PC-3 (cell line): ENCODE results near the gene HMCN1. TPM values are rescaled to one million over a fixed set of nuclear protein-coding genes. Genes with fewer than 3 reads are reported as not detected.
A peak's percentile ranks its signal among the peaks of the same experiment; 100 is the strongest.

Experiments used
- ATAC-seq: fragments of 200-7000 bp; cut with Tn5 transposase; 2 replicates; pipeline ENCODE4 v1.9.1; 2020; ENCODE audit warnings: mild to moderate bottlenecking, moderate library complexity
- BruUV-seq: library from RNA; stranded (reverse); fragments of 400-500 nt; replicated peaks from 2 replicates; lab custom pipeline; 2021; lab: Mats Ljungman, UMichigan
- CTCF ChIA-PET: fragments of 300-600 bp; sonication (Branson Sonifier 250); formaldehyde crosslinking; loops from one replicate; lab custom pipeline; 2022; ENCODE audit warnings: antibody characterized with exemption; lab: Charles Lee
- POLR2A ChIA-PET: fragments of 300-600 bp; sonication (Branson Sonifier 250); formaldehyde crosslinking; loops from one replicate; lab custom pipeline; 2022; ENCODE audit warnings: antibody characterized with exemption; ENCODE audit not compliant: unreplicated experiment; lab: Charles Lee
- DNase-seq: peaks from one replicate; pipeline ENCODE4 v3.0.0-alpha.2; 2015
- H2AFZ ChIP-seq: fragments of 300-600 bp; sonication (generic); 2 replicates; pipeline ENCODE4 v1.6.0; 2016; ENCODE audit warnings: antibody characterized with exemption, low read length
- H3F3A ChIP-seq: fragments of 300-600 bp; sonication (generic); one replicate; pipeline ENCODE4 v1.6.0; 2017; ENCODE audit warnings: antibody characterized with exemption, low read length, control low read depth, mild to moderate bottlenecking; ENCODE audit not compliant: unreplicated experiment
- H3K27ac ChIP-seq: fragments of 300-600 bp; sonication (generic); 2 replicates; pipeline ENCODE4 v1.5.1; 2016; ENCODE audit warnings: mild to moderate bottlenecking, low read length
- H3K27me3 ChIP-seq: fragments of 300-600 bp; sonication (generic); 2 replicates; pipeline ENCODE4 v1.6.1; 2016; ENCODE audit warnings: low read length, mixed read lengths
- H3K36me3 ChIP-seq: fragments of 300-600 bp; sonication (generic); 2 replicates; pipeline ENCODE4 v1.6.1; 2016; ENCODE audit warnings: low read depth, mixed run types, low read length, mixed read lengths
- H3K4me1 ChIP-seq: fragments of 300-600 bp; sonication (generic); 2 replicates; pipeline ENCODE4 v1.5.1; 2016; ENCODE audit warnings: low read length; ENCODE audit not compliant: insufficient read depth
- H3K4me2 ChIP-seq: fragments of 300-600 bp; sonication (generic); 2 replicates; pipeline ENCODE4 v1.6.0; 2016; ENCODE audit warnings: low read length
- H3K4me3 ChIP-seq: fragments of 300-600 bp; sonication (generic); 2 replicates; pipeline ENCODE4 v1.5.1; 2016; ENCODE audit warnings: mild to moderate bottlenecking, low read length, mixed read lengths
- H3K79me2 ChIP-seq: fragments of 300-600 bp; sonication (generic); 2 replicates; pipeline ENCODE4 v1.6.1; 2017; ENCODE audit warnings: low read length, mixed read lengths
- H3K9ac ChIP-seq: fragments of 300-600 bp; sonication (generic); 2 replicates; pipeline ENCODE4 v1.6.0; 2016; ENCODE audit warnings: mild to moderate bottlenecking, low read length
- H3K9me2 ChIP-seq: fragments of 300-600 bp; sonication (generic); replicated peaks from 2 replicates; pipeline ENCODE4 v1.6.1; 2016; ENCODE audit warnings: mixed run types, low read length, mixed read lengths
- H3K9me3 ChIP-seq: fragments of 300-600 bp; sonication (generic); 2 replicates; pipeline ENCODE4 v1.6.1; 2016; ENCODE audit warnings: low read length, mixed read lengths
- H4K20me1 ChIP-seq: fragments of 300-600 bp; sonication (generic); 2 replicates; pipeline ENCODE4 v1.6.1; 2016; ENCODE audit warnings: low read length, mixed read lengths
- CTCF ChIP-seq: fragments of 300-600 bp; sonication (generic); conservative IDR thresholded peaks from 2 replicates; pipeline ENCODE4 v1.5.1; 2017; ENCODE audit warnings: antibody characterized with exemption, low read depth, mild to moderate bottlenecking, low read length
- EZH2 ChIP-seq: fragments of 300-600 bp; sonication (generic); IDR thresholded peaks from one replicate; pipeline ENCODE4 v1.6.1; 2017; ENCODE audit warnings: antibody characterized with exemption, mild to moderate bottlenecking, low read length; ENCODE audit not compliant: unreplicated experiment
- EZH2phosphoT487 ChIP-seq: fragments of 300-600 bp; sonication (generic); IDR thresholded peaks from 2 replicates; pipeline ENCODE4 v1.6.1; 2018; ENCODE audit warnings: mild to moderate bottlenecking, antibody characterized with exemption, low read length, borderline replicate concordance
- intact Hi-C: fragments of 100-400 bp; cut with micrococcal nuclease; formaldehyde crosslinking; loops from 2 replicates; pipeline ENCODE4 v1.9.0; 2023
- total RNA-seq: library from RNA; depleted of rRNA; stranded (reverse); fragments of >200 nt; gene quantifications from 2 replicates; pipeline ENCODE4 v1.2.3, GENCODE V29; 2014

Gene HMCN1
- total RNA-seq, 1 experiment from 2014 or later: 0.66 TPM

GRCh38 chr1:185894791-185895190 lies 160.6 kb downstream of the HMCN1 start:
- Histone ChIP-seq H3K4me2 (no peak overlapping the region), H2AFZ (no peak overlapping the region), H3K4me3 (no peak overlapping the region), H3K9ac (no peak overlapping the region), H3K27ac (no peak overlapping the region), H3K4me1 (peaks cover 8% of the 10 kb centered on the region; the same call in 1 of the 2 replicates), H3K9me3 (no peaks in the 10 kb centered on the region), H3K79me2 (no peaks in the 10 kb centered on the region), H3K27me3 (no peaks in the 10 kb centered on the region), H3K9me2 (no peaks in the 10 kb centered on the region), H4K20me1 (no peaks in the 10 kb centered on the region), H3F3A (no peaks in the 10 kb centered on the region), H3K36me3 (no peaks in the 10 kb centered on the region)
- CTCF ChIA-PET: no interaction called here
- TF ChIP-seq EZH2phosphoT487: no peak
- no peak for TF ChIP-seq EZH2
- TF ChIP-seq CTCF: no peak
- BruUV-seq: no TSS peak
- intact Hi-C loops: no loop called here
- POLR2A ChIA-PET: no interaction called here
- DNase-seq (peak; percentile 22), ATAC-seq (no peak)

- Histone ChIP-seq H3K9me3 (no peaks in the 10 kb centered on the region), H2AFZ (no peak overlapping the region), H4K20me1 (no peaks in the 10 kb centered on the region), H3K9me2 (no peaks in the 10 kb centered on the region), H3K27me3 (no peaks in the 10 kb centered on the region), H3K79me2 (no peaks in the 10 kb centered on the region), H3K4me1 (peaks cover 8% of the 10 kb centered on the region; the same call in 1 of the 2 replicates), H3F3A (no peaks in the 10 kb centered on the region), H3K4me2 (no peak overlapping the region), H3K9ac (no peak overlapping the region), H3K36me3 (no peaks in the 10 kb centered on the region), H3K4me3 (no peak overlapping the region), H3K27ac (no peak overlapping the region)
- ATAC-seq (no peak), DNase-seq (no peak)
- ChIA-PET CTCF (no interaction called here), POLR2A (no interaction called here)
- intact Hi-C loops: no loop called here
- BruUV-seq: no TSS peak
- TF ChIP-seq EZH2phosphoT487 (no peak), CTCF (no peak), EZH2 (no peak)
These were observed 161.2 kb downstream of the HMCN1 start for GRCh38 chr1:185895208-185895900.

- DNase-seq (no peak), ATAC-seq (no peak)
- Histone ChIP-seq H2AFZ (no peak overlapping the region), H3K36me3 (no peaks in the 10 kb centered on the region), H3K9me2 (no peaks in the 10 kb centered on the region), H3K79me2 (no peaks in the 10 kb centered on the region), H3K4me1 (peaks cover 8% of the 10 kb centered on the region; the same call in 1 of the 2 replicates), H4K20me1 (no peaks in the 10 kb centered on the region), H3K27ac (no peak overlapping the region), H3K9me3 (no peaks in the 10 kb centered on the region), H3K4me2 (no peak overlapping the region), H3K27me3 (no peaks in the 10 kb centered on the region), H3K4me3 (no peak overlapping the region), H3F3A (no peaks in the 10 kb centered on the region), H3K9ac (no peak overlapping the region)
- intact Hi-C loops: no loop called here
- TF ChIP-seq CTCF: no peak
- POLR2A ChIA-PET: no interaction called here
- no TSS peak for BruUV-seq
- CTCF ChIA-PET: no interaction called here
These were observed 162.7 kb downstream of the HMCN1 start for GRCh38 chr1:185896863-185897262.
